Pulmonary artery endothelial cell (primary cell): ENCODE measurements around the gene SRD5A1. TPM values are rescaled to one million over a fixed set of nuclear protein-coding genes. Genes with fewer than 3 reads are reported as not detected.

Source experiments
- total RNA-seq: library from RNA; depleted of rRNA; stranded (reverse); fragments of >200 nt; gene quantifications from 2 replicates; pipeline ENCODE4 v1.2.3, GENCODE V29; 2014

Gene SRD5A1
- total RNA-seq, 1 donor from 2014 or later: 11.3 TPM

Other genes starting within 250 kb of the SRD5A1 start
- under 0.01 TPM in 1 of 2 replicates, not detected in the other for gene UBE2QL1, start 184.6 kb upstream of the SRD5A1 start, total RNA-seq
- gene NSUN2, start 396 bp upstream of the SRD5A1 start, total RNA-seq: 81.8 and 91.5 TPM in 2 replicates
- gene TENT4A, start 80.0 kb downstream of the SRD5A1 start, total RNA-seq: 9.1 and 12.6 TPM in 2 replicates